ENCODE data around the gene SMAD4.

DNA sequence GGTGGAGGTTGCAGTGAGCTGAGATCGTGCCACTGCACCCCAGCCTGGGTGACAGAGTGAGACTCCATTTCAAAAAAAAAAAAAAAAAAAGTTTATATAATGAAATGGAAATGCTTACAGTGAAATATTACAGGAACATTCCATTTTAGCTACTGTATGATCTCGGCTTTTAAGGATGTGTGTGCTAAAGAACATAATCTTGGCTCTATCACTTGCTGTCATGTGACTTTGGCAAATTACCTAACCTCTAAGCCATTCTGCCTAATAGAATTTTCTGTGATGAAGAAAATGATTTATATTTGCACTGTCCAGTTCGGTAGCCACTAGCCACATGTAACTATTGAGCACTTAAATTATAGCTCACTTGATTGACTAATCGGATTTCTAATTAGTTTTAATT, 36.3 kb downstream of the SMAD4 start:
- TF ChIP-seq HOXA7 (CRISPR knock-in tag; IDR thresholded peaks at IDR 0.05): no peak
- TF ChIP-seq POLR2A (IDR thresholded peaks at IDR 0.05; ENCODE audit: low read length): no peak
- TF ChIP-seq ZSCAN20 (CRISPR knock-in tag; IDR thresholded peaks at IDR 0.05): no peak
- TF ChIP-seq CTCF (IDR thresholded peaks at IDR 0.05): no peak
- no peak for TF ChIP-seq USF2 (IDR thresholded peaks at IDR 0.05)
- TF ChIP-seq TP53 (CRISPR knock-in tag; IDR thresholded peaks at IDR 0.05): no peak
- no peak for TF ChIP-seq MAX (IDR thresholded peaks at IDR 0.05)
- TF ChIP-seq EP300 (IDR thresholded peaks at IDR 0.05): no peak
- TF ChIP-seq RFX5 (IDR thresholded peaks at IDR 0.05): no peak
- no peak for TF ChIP-seq POLR2AphosphoS2 (conservative IDR thresholded peaks at IDR 0.05; ENCODE audit: low read length)
- TF ChIP-seq JUN (IDR thresholded peaks at IDR 0.05): no peak
